ENCODE results near the gene GMEB1.
"Not testable (repeated sequence)": the region's sequence is repeated elsewhere in the genome, so short reads cannot be mapped to it uniquely, and the experiment has no call there.

The GMEB1 gene

GRCh38 chr1:28668191-28668955, at the start of gene GMEB1:
Gene GMEB1, plus strand, starts transcription at chr1:28668784. Its CDS starts 14,829 bp downstream, at chr1:28683613.
- peak; percentile 31 for DNase-seq (ENCODE audit: low read depth)

DNA sequence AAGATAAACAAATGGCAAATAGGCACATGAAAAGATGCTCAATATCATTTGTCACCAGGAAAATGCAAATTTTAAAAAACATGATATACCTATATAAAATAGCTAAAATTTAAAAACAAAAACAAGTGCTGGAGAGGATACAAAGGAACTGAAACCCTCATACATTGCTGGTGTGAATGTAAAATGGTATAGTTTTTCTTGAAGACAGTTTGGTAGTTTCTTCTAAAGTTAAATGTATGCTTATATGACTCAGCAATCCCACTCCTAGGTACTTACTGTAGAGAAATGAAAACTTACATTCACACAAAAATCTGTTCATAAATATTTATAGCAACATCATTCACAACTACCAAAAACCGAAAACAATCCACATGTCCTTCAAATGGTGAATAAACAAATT, 36.9 kb upstream of the GMEB1 start:
- no peak for DNase-seq (ENCODE audit: low read depth)

GRCh38 chr1:28632560-28632959, 36.0 kb upstream of the GMEB1 start:
- no peak for DNase-seq (ENCODE audit: low read depth)

- no peak for DNase-seq (ENCODE audit: low read depth)
Measured at GRCh38 chr1:28640766-28641165, 27.8 kb upstream of the GMEB1 start.

- no peak for DNase-seq (ENCODE audit: low read depth)
Measured at GRCh38 chr1:28642056-28642846, 26.3 kb upstream of the GMEB1 start.

GRCh38 chr1:28642847-28643635, 25.5 kb upstream of the GMEB1 start, which contains the start of gene TAF12:
Gene TAF12, minus strand, starts transcription at chr1:28643067. Its CDS starts 20,986 bp downstream, at chr1:28622081.
- peak; percentile 70 for DNase-seq (ENCODE audit: low read depth)

DNA sequence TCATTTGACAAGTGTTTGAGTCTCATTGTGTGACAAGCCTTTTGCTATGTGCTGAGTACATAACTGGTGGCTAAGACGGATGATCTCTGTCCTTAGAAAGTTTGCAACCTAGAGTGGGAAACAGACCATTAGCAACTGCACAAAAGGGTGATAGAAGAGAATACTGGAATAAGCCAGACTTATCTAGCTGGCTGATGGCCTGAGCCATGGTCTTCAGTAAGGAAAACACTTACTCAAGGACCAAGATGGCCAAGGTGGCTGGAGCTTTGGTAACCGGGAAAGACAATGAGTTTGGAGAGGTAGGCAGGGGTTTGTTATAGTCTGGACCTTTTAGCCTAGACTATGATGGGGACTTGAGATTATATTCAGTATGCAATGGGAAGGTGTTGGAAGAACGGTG, 24.1 kb upstream of the GMEB1 start:
- DNase-seq (ENCODE audit: low read depth), result no peak

- not testable (repeated sequence) for DNase-seq (ENCODE audit: low read depth)
Measured at GRCh38 chr1:28645406-28645805, 23.2 kb upstream of the GMEB1 start.

DNA sequence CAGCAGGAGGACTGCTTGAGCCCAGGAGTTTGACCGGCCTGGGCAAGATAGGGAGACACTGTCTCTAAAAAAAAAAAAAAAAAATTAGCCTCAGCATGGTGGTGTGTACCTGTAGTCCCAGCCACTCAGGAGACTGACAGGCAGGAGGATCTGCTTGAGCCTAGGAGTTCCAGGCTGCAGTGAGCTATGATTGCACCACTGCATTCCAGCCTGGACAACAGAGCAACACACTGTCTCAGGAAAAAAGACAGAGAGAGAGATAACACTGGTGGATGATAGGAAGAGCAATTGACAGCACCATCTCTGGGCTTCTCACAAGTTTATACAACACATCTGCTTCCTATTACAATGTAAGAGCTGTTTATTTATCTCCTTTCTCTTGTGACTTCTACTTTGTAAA, 22.5 kb upstream of the GMEB1 start:
- no peak for DNase-seq (ENCODE audit: low read depth)

- peak; percentile 65 for DNase-seq (ENCODE audit: low read depth)
Measured at GRCh38 chr1:28648008-28648473, 20.5 kb upstream of the GMEB1 start.

- peak; percentile 93 for DNase-seq (ENCODE audit: low read depth)
Measured at GRCh38 chr1:28648474-28649198, 19.9 kb upstream of the GMEB1 start, which contains the start of gene RNU11. Gene RNU11, plus strand, starts transcription at chr1:28648600.

DNA sequence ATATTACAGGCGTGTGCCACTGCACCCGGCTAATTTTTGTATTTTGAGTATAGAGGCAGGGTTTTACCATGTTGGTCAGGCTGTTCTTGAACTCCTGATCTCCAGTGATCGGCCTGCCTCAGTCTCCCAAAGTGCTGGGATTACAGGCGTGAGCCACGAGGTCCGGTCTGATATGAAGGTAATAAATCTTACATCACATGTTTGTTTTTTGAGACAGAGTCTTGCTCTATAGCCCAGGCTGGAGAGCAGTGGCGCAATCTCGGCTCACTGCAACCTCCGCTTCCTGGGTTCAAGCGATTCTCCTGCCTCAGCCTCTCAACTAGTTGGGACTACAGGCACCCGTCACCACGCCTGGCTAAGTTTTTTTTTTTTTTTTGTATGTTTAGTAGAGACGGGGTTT, 15.5 kb upstream of the GMEB1 start:
- not testable (repeated sequence) for DNase-seq (ENCODE audit: low read depth)

DNA sequence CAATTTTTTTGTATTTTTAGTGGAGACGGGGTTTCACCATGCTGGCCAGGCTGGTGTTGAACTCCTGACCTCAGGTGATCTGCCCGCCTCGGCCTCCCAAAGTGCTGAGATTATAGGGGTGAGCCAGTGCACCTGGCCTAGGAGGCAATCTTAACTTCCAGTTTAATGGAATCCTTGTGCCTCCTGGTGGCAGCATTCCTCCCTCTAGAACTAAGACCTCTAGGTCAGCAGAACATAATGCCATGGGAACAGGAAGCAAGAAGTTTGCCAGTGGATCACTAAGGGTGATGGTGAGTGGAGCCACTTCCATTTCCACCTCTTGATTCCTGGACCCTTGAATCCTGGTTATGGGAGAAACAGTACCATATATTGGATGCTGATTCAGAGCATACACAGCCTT, 14.7 kb upstream of the GMEB1 start:
- not testable (repeated sequence) for DNase-seq (ENCODE audit: low read depth)

DNA sequence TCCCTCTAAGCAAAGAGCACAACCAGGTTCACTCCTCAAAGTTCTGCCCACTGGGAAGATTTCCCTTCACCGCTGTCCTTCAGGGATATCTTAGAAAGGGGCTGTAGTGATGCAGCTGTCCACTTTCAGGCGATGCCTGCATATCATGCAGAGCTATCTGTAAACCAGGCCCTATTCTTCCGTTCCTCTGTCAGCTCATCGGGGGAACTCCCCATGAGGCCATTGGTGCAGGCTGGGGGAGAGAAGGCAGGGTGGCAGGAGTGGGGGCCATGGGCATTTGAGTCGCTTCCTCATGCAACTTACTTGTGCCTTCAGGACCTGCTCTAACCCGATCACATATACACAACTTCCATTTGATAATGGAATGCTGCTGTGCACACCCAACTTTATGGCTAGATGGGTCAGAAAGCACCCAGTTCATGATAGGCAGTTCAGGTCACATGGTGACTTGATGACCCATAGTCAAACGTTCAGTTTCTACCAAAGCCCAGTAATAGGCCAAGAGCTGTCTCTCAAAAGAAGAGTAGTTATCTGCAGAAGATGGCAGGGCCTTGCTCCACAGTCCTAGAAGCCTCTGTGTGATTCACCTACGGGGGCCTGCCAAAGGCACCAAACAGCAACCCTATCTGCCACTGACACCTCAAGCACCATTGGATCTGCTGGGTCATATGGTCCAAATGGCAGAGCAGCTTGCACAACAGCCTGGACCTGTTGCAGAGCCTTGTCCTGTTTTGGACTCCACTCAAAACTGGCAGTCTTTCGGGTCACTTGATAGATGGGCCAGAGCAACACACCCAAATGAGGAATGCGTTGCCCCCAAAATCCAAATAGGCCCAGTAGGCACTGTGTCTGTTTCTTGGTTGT, 12.9 kb upstream of the GMEB1 start:
- not testable (repeated sequence) for DNase-seq (ENCODE audit: low read depth)

- no peak for DNase-seq (ENCODE audit: low read depth)
Measured at GRCh38 chr1:28656335-28656734, 12.2 kb upstream of the GMEB1 start.

- DNase-seq (ENCODE audit: low read depth), result no peak
Measured at GRCh38 chr1:28663871-28664470, 4.6 kb upstream of the GMEB1 start.

- DNase-seq (ENCODE audit: low read depth), result no peak
Measured at GRCh38 chr1:28666806-28667205, 1.8 kb upstream of the GMEB1 start.

DNA sequence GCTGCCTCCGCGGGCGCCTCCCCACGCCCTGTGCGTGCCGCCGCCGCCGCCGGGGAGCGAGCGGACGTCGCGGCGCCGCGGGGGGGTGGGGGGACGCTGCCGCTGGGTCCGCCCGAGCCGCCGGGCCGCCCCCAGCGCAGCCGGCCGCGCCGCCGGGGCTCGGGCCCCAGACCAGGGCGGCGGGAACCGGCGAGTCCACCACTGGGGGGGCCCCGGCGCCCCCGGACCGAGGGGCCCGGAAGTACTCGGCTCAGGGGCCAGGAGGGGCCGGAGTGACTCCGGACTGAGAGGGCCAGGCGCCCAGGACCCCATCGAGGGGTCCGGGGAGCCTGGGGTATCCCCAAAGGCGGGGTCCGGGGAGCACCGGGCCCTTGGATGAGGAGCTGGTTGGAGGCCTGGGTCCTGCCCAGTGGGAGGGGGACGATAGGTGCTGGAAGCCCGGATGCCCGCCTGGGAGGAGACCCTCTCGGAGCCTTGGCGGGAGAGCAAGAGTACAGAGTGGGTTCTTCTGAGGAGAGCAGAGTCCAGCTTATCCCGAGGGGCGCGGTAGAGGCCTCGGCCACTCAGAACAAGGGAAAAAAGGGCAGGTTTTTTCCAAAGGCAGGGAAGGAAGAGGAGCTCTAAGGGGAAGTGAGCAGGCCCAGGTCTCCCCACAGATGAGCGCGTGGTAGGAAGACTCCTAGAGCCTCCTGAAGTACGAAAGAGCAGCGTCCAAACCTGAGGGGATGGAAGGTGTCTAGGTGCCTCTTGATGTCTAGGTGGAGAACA, 556 bp downstream of the GMEB1 start:
- no peak for DNase-seq (ENCODE audit: low read depth)

- no peak for DNase-seq (ENCODE audit: low read depth)
Measured at GRCh38 chr1:28671254-28671780, 2.7 kb downstream of the GMEB1 start.

Measured in GM04503 (cell line).